ENCODE measurements around the gene UNC93B1.

Gene UNC93B1

GRCh38 chr11:68040101-68040956 is 36.4 kb upstream of the UNC93B1 start:
- DNase-seq (ENCODE audit: low spot score) = peak; percentile 88
- in situ Hi-C loops (cut with MboI; ENCODE audit: low sequenced_read_pairs, unreplicated experiment) = no loop called here
- TF ChIP-seq, protein P1, sequence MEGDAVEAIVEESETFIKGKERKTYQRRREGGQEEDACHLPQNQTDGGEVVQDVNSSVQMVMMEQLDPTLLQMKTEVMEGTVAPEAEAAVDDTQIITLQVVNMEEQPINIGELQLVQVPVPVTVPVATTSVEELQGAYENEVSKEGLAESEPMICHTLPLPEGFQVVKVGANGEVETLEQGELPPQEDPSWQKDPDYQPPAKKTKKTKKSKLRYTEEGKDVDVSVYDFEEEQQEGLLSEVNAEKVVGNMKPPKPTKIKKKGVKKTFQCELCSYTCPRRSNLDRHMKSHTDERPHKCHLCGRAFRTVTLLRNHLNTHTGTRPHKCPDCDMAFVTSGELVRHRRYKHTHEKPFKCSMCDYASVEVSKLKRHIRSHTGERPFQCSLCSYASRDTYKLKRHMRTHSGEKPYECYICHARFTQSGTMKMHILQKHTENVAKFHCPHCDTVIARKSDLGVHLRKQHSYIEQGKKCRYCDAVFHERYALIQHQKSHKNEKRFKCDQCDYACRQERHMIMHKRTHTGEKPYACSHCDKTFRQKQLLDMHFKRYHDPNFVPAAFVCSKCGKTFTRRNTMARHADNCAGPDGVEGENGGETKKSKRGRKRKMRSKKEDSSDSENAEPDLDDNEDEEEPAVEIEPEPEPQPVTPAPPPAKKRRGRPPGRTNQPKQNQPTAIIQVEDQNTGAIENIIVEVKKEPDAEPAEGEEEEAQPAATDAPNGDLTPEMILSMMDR (IDR thresholded peaks at IDR 0.05; ENCODE audit: borderline replicate concordance, control extremely low read depth, extremely low read depth, insufficient read depth, missing control alignments) = no peak

DNA sequence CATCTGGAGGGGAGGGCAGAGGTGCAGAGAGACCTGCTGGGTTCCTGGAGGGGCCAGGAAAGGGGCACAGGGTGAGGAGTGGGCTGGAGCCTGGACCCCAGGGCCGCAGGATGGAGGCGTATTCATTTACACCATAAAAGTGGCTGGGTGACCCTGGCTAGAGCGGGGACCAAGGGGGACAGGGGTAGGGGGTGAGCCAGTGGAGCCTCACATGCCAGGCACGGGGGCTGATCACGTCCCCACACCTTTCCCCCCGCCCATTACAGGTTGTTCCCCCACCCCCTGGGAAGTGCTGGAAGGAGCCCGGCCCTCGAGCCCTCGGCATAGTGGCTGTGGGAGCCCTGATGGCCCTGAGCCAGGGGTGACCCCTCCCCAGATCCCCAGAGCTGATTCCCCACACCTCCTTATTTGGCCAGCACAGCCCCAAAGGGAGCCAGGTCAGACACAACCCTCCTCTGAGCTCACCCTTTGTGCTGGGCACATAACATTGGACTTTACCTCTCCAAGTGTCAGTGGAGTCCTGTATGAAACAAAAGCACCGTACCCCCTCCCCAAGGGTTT is 35.7 kb upstream of the UNC93B1 start:
- DNase-seq (ENCODE audit: low spot score) = no peak
- in situ Hi-C loops (cut with MboI; ENCODE audit: low sequenced_read_pairs, unreplicated experiment) = no loop called here
- TF ChIP-seq, protein P1 (IDR thresholded peaks at IDR 0.05; ENCODE audit: borderline replicate concordance, control extremely low read depth, extremely low read depth, insufficient read depth, missing control alignments) = no peak

- in situ Hi-C loops (cut with MboI; ENCODE audit: low sequenced_read_pairs, unreplicated experiment) = no loop called here
- peak; percentile 93 for DNase-seq (ENCODE audit: low spot score)
- TF ChIP-seq, protein P1 (IDR thresholded peaks at IDR 0.05; ENCODE audit: borderline replicate concordance, control extremely low read depth, extremely low read depth, insufficient read depth, missing control alignments) = no peak
Measured at GRCh38 chr11:68038718-68039525, 35.0 kb upstream of the UNC93B1 start, which contains the start of gene TCIRG1. TSS of gene TCIRG1 (plus strand) at chr11:68039025. CDS start at chr11:68041272, 2,247 bp downstream.

GRCh38 chr11:68038226-68038717 is 34.4 kb upstream of the UNC93B1 start:
- in situ Hi-C loops (cut with MboI; ENCODE audit: low sequenced_read_pairs, unreplicated experiment) = no loop called here
- TF ChIP-seq, protein P1 (IDR thresholded peaks at IDR 0.05; ENCODE audit: borderline replicate concordance, control extremely low read depth, extremely low read depth, insufficient read depth, missing control alignments) = no peak
- DNase-seq (ENCODE audit: low spot score) = no peak

- TF ChIP-seq, protein P1 (IDR thresholded peaks at IDR 0.05; ENCODE audit: borderline replicate concordance, control extremely low read depth, extremely low read depth, insufficient read depth, missing control alignments) = no peak
- in situ Hi-C loops (cut with MboI; ENCODE audit: low sequenced_read_pairs, unreplicated experiment) = no loop called here
- no peak for DNase-seq (ENCODE audit: low spot score)
Measured at GRCh38 chr11:68037411-68038225, 33.7 kb upstream of the UNC93B1 start.

All from GM13976 (cell line).